Astrocyte (in vitro differentiated cells and primary cell): ENCODE results near the gene TLE5. TPM values are rescaled to one million over a fixed set of nuclear protein-coding genes. Genes with fewer than 3 reads are reported as not detected.

ENCODE experiments used
- DNase-seq: peaks from one replicate; pipeline ENCODE4 v3.0.0-alpha.2; 2010; ENCODE audit warnings: low read depth
- FAIRE-seq: peaks from 2 replicates; lab custom pipeline; 2011; peaks lifted over from hg19 to GRCh38; lab: Jason Lieb, UNC
- H2AFZ ChIP-seq: 2 replicates; pipeline ENCODE4 v1.6.0; 2012; ENCODE audit warnings: low read depth, low read length, inconsistent platforms
- H3K27ac ChIP-seq: 2 replicates; pipeline ENCODE4 v1.5.1; 2011; ENCODE audit warnings: low read depth, low read length, inconsistent platforms
- H3K27me3 ChIP-seq: 2 replicates; pipeline ENCODE4 v1.6.0; 2011; ENCODE audit warnings: low read length, inconsistent platforms; ENCODE audit not compliant: insufficient read depth
- H3K36me3 ChIP-seq: 2 replicates; pipeline ENCODE4 v1.5.1; 2011; ENCODE audit warnings: low read length, inconsistent platforms; ENCODE audit not compliant: insufficient read depth
- H3K4me1 ChIP-seq: 2 replicates; pipeline ENCODE4 v1.5.1; 2011; ENCODE audit warnings: low read length, inconsistent platforms; ENCODE audit not compliant: insufficient read depth
- H3K4me2 ChIP-seq: 2 replicates; pipeline ENCODE4 v1.6.0; 2012; ENCODE audit warnings: low read length, inconsistent platforms
- H3K4me3 ChIP-seq: 2 replicates; pipeline ENCODE4 v1.5.1; 2011; ENCODE audit warnings: low read depth, mild to moderate bottlenecking, low read length, inconsistent platforms; ENCODE audit not compliant: insufficient read depth
- H3K79me2 ChIP-seq: 2 replicates; pipeline ENCODE4 v1.6.0; 2012; ENCODE audit warnings: mild to moderate bottlenecking, low read length, inconsistent platforms; ENCODE audit not compliant: insufficient read depth
- H3K9ac ChIP-seq: 2 replicates; pipeline ENCODE4 v1.6.0; 2012; ENCODE audit warnings: mild to moderate bottlenecking, low read length, inconsistent platforms
- H3K9me3 ChIP-seq: 2 replicates; pipeline ENCODE4 v1.5.1; 2012; ENCODE audit warnings: low read depth, mild to moderate bottlenecking, low read length, inconsistent platforms; ENCODE audit not compliant: insufficient read depth
- H4K20me1 ChIP-seq: 2 replicates; pipeline ENCODE4 v1.6.0; 2012; ENCODE audit warnings: low read length, inconsistent platforms; ENCODE audit not compliant: insufficient read depth
- H3K27ac Mint-ChIP-seq: one replicate; pipeline ENCODE4 v1.8.0; 2021; ENCODE audit warnings: mild to moderate bottlenecking, mixed read lengths; ENCODE audit not compliant: unreplicated experiment
- H3K27me3 Mint-ChIP-seq: one replicate; pipeline ENCODE4 v1.8.0; 2021; ENCODE audit warnings: low read depth, mixed read lengths; ENCODE audit not compliant: unreplicated experiment
- H3K36me3 Mint-ChIP-seq: one replicate; pipeline ENCODE4 v1.8.0; 2021; ENCODE audit warnings: low read depth, mixed read lengths; ENCODE audit not compliant: unreplicated experiment
- H3K4me1 Mint-ChIP-seq: one replicate; pipeline ENCODE4 v1.8.0; 2021; ENCODE audit warnings: low read depth, mixed read lengths; ENCODE audit not compliant: unreplicated experiment
- H3K4me3 Mint-ChIP-seq: one replicate; pipeline ENCODE4 v1.8.0; 2021; ENCODE audit warnings: mild to moderate bottlenecking, moderate library complexity, mixed read lengths; ENCODE audit not compliant: unreplicated experiment
- H3K9me3 Mint-ChIP-seq: one replicate; pipeline ENCODE4 v1.8.0; 2021; ENCODE audit warnings: mild to moderate bottlenecking, mixed read lengths; ENCODE audit not compliant: unreplicated experiment
- EZH2 ChIP-seq: IDR thresholded peaks from 2 replicates; pipeline ENCODE4 v1.6.1; 2012; ENCODE audit warnings: mild to moderate bottlenecking, low read length, inconsistent platforms; ENCODE audit not compliant: insufficient read depth
- total RNA-seq: library from RNA; stranded (reverse); gene quantifications from 2 replicates; pipeline ENCODE4 v1.2.1, GENCODE V29; 2021
- TF ChIP-seq, protein P1 (sequence below): IDR thresholded peaks from 2 replicates; pipeline ENCODE4 v1.5.1; 2011; ENCODE audit warnings: low read depth, mild to moderate bottlenecking, inconsistent platforms, low read length, moderate library complexity; ENCODE audit not compliant: insufficient read depth

TLE5 gene
- total RNA-seq, 1 donor from 2014 or later: 210 TPM

DNA sequence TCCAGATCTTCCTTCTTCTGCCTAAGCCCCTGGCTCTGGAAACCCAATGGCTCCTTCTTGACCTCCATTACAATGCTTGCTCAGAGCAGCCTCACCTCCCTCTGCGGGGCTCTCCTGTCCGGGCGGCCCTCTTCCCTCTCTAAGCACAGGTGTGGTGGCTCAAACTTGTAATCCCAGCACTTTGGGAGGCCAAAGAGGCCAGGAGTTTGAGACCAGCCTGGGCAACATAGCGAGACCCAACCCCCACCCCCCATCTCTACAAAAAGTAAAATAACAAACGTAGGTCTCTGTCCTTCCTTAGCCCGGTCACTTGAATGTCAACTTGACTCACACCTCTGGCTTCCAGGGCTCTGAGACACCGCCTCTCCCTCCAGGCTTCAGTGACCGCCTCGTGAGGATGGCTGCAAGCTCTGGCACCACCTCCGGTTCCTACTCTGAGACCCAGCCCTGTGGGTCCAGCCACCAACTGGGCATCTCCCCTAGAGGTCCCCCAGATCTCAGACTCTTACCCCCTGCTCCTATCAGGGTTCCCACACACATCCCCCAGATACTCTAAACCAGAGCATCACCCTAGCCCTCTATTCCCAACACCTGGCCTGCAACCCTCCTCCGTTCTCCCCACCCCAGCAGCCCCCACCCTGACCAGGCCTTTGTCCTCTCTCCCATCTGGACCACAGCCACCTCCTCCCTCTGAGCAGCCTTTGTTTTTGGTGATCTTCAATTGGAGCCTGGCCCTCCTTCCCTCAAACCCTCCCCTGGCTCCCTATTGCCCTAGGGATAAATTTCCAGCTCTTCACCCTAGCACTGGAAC is 28.5 kb downstream of the TLE5 start:
- H3K4me3 Mint-ChIP-seq: peak overlapping the region; percentile 64
- DNase-seq (no peak), FAIRE-seq (no peak)
- Histone ChIP-seq H3K79me2 (no peaks in the 10 kb centered on the region), H2AFZ (no peak overlapping the region), H3K27ac (no peak overlapping the region), H3K4me1 (peaks cover 19% of the 10 kb centered on the region), H3K9me3 (no peaks in the 10 kb centered on the region), H3K36me3 (no peaks in the 10 kb centered on the region), H3K4me3 (no peak overlapping the region), H4K20me1 (no peaks in the 10 kb centered on the region), H3K4me2 (no peak overlapping the region), H3K9ac (no peak overlapping the region), H3K27me3 (peaks cover 25% of the 10 kb centered on the region)
- H3K4me1 Mint-ChIP-seq: peaks cover 12% of the 10 kb centered on the region
- no peak for TF ChIP-seq EZH2
- TF ChIP-seq, protein P1, sequence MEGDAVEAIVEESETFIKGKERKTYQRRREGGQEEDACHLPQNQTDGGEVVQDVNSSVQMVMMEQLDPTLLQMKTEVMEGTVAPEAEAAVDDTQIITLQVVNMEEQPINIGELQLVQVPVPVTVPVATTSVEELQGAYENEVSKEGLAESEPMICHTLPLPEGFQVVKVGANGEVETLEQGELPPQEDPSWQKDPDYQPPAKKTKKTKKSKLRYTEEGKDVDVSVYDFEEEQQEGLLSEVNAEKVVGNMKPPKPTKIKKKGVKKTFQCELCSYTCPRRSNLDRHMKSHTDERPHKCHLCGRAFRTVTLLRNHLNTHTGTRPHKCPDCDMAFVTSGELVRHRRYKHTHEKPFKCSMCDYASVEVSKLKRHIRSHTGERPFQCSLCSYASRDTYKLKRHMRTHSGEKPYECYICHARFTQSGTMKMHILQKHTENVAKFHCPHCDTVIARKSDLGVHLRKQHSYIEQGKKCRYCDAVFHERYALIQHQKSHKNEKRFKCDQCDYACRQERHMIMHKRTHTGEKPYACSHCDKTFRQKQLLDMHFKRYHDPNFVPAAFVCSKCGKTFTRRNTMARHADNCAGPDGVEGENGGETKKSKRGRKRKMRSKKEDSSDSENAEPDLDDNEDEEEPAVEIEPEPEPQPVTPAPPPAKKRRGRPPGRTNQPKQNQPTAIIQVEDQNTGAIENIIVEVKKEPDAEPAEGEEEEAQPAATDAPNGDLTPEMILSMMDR: no peak
- H3K36me3 Mint-ChIP-seq: no peaks in the 10 kb centered on the region
- H3K9me3 Mint-ChIP-seq: peaks cover 4% of the 10 kb centered on the region
- peaks cover 68% of the 10 kb centered on the region for H3K27me3 Mint-ChIP-seq
- H3K27ac Mint-ChIP-seq: no peak overlapping the region

DNA sequence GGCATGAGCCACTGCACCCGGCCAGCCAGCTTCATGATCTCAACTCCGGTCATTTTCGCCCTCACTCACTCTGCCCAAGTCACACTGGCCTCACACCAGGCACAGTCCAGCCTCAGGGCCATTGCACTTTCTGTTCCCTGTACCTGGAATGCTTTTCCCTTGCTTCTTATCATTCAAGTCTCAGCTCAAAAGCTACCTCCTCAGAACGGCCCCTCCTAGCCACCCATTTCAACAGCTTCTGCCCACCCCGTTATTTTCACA is 30.8 kb downstream of the TLE5 start:
- Mint-ChIP-seq H3K27me3 (peaks cover 76% of the 10 kb centered on the region), H3K27ac (no peak overlapping the region), H3K4me3 (peak overlapping the region; percentile 40), H3K4me1 (peaks cover 12% of the 10 kb centered on the region), H3K36me3 (peaks cover 4% of the 10 kb centered on the region), H3K9me3 (peaks cover 8% of the 10 kb centered on the region)
- H3K27ac ChIP-seq: no peak overlapping the region
- no peaks in the 10 kb centered on the region for H3K36me3 ChIP-seq
- no peaks in the 10 kb centered on the region for H3K79me2 ChIP-seq
- no peak for TF ChIP-seq EZH2
- TF ChIP-seq, protein P1: no peak
- FAIRE-seq: no peak
- H3K4me3 ChIP-seq: no peak overlapping the region
- H4K20me1 ChIP-seq: no peaks in the 10 kb centered on the region
- peaks cover 44% of the 10 kb centered on the region for H3K27me3 ChIP-seq
- H3K9ac ChIP-seq: no peak overlapping the region
- no peak overlapping the region for H3K4me2 ChIP-seq
- no peak overlapping the region for H2AFZ ChIP-seq
- H3K4me1 ChIP-seq: peaks cover 18% of the 10 kb centered on the region
- no peaks in the 10 kb centered on the region for H3K9me3 ChIP-seq
- DNase-seq: no peak
